Embryonic facial prominence (tissue), 1 donor: ENCODE data around the gene PTPN11.
"Not testable (repeated sequence)": the region's sequence is repeated elsewhere in the genome, so short reads cannot be mapped to it uniquely, and the experiment has no call there.

Experiments
- DNase-seq: peaks from one replicate; pipeline ENCODE4 v3.0.0-alpha.2; 2016; ENCODE audit errors: extremely low spot score

The PTPN11 gene

GRCh38 chr12:112409064-112409905 lies 9.5 kb upstream of the PTPN11 start, which contains the start of gene RPL6:
Gene RPL6, minus strand, starts transcription at chr12:112409605. Its CDS starts 949 bp downstream, at chr12:112408656.
- peak; percentile 91 for DNase-seq

- DNase-seq = no peak
Measured at GRCh38 chr12:112409906-112410244, 8.9 kb upstream of the PTPN11 start.

GRCh38 chr12:112413855-112414625 lies 4.7 kb upstream of the PTPN11 start:
- no peak for DNase-seq

- DNase-seq = not testable (repeated sequence)
Measured at GRCh38 chr12:112415457-112415856, 3.3 kb upstream of the PTPN11 start.

- DNase-seq = no peak
Measured at GRCh38 chr12:112418273-112418607, 507 bp upstream of the PTPN11 start.

- peak; percentile 10 for DNase-seq
Measured at GRCh38 chr12:112419297-112420133, 768 bp downstream of the PTPN11 start.

- DNase-seq = no peak
Measured at GRCh38 chr12:112420740-112421139, 2.0 kb downstream of the PTPN11 start.

GRCh38 chr12:112421363-112421762 lies 2.6 kb downstream of the PTPN11 start:
- no peak for DNase-seq

- no peak for DNase-seq
Measured at GRCh38 chr12:112422531-112422930, 3.8 kb downstream of the PTPN11 start.

GRCh38 chr12:112424126-112424525 lies 5.4 kb downstream of the PTPN11 start:
- DNase-seq = no peak

- no peak for DNase-seq
Measured at GRCh38 chr12:112425582-112426382, 7.0 kb downstream of the PTPN11 start.

- DNase-seq = no peak
Measured at GRCh38 chr12:112427760-112428159, 9.0 kb downstream of the PTPN11 start.

GRCh38 chr12:112430929-112431328 lies 12.2 kb downstream of the PTPN11 start:
- DNase-seq = no peak

GRCh38 chr12:112431965-112432364 lies 13.2 kb downstream of the PTPN11 start:
- DNase-seq = no peak

- no peak for DNase-seq
Measured at GRCh38 chr12:112433551-112433950, 14.8 kb downstream of the PTPN11 start.

- DNase-seq = not testable (repeated sequence)
Measured at GRCh38 chr12:112438645-112439044, 19.9 kb downstream of the PTPN11 start.

GRCh38 chr12:112439769-112440168 lies 21.0 kb downstream of the PTPN11 start:
- no peak for DNase-seq

GRCh38 chr12:112440653-112441052 lies 21.9 kb downstream of the PTPN11 start:
- not testable (repeated sequence) for DNase-seq

GRCh38 chr12:112443916-112444315 lies 25.2 kb downstream of the PTPN11 start:
- no peak for DNase-seq

- no peak for DNase-seq
Measured at GRCh38 chr12:112446008-112446725, 27.4 kb downstream of the PTPN11 start.

- DNase-seq = no peak
Measured at GRCh38 chr12:112447106-112447505, 28.4 kb downstream of the PTPN11 start.
